ENCODE measurements around the gene TACC2.
"Not testable (repeated sequence)": the region's sequence is repeated elsewhere in the genome, so short reads cannot be mapped to it uniquely, and the experiment has no call there.

Gene TACC2

DNA sequence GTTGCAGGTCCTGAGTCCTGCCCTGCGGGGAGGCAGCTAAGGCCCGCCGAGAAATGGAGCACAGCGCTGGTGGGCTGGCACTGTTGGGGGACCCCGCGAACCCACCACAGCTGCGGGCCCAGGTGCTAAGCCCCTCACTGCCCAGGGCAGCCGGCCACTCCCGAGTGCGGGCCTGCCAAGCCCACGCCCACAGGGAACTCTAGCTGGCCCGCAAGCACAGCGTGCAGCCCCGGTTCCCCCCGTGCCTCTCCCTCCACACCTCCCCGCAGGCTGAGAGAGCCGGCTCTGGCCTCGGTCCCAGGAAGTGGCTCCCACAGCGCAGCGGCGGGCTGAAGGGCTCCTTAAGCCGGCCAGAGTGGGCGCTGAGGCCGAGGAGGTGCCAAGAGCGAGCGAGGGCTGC, 10.5 kb upstream of the TACC2 start:
- no peak for DNase-seq (ENCODE audit: low read depth)

DNA sequence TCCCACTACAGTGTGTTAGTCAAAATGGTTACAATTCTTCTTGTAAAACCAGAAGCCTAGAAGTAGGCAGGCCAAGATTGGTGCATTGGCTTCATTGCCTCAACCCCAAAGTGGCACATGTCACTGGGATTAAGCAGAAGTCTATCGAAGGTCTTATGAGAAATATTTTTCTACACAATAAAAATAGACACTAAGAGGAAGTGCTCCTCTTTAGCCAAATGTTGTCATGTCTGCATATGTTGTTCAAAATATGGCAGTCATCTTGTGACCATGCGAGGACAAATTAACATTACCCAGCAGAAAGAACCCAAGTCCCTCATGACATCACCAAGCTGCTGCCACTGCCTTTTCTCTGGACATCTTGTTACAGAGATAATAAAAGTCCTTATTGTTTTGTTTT, 7.6 kb upstream of the TACC2 start:
- no peak for DNase-seq (ENCODE audit: low read depth)

DNA sequence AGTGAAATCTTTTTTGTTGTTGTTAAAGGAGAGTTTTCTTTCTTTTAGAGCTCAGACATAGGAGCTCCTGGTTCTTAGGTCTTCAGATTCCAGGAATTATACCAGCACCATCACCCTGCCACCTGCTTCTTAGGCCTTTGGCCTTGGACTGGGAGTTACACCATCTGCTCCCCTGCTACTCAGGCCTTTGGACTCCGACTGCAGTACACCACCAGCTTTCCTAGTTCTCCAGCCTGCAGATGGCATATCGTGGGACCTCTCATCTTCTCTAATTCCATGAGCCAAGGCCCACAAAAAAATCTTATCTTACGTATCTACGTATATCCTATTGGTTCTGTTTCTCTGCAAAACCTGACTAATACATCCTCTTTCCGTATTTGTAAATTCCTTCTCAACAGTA, 5.1 kb upstream of the TACC2 start:
- DNase-seq (ENCODE audit: low read depth) = no peak

DNA sequence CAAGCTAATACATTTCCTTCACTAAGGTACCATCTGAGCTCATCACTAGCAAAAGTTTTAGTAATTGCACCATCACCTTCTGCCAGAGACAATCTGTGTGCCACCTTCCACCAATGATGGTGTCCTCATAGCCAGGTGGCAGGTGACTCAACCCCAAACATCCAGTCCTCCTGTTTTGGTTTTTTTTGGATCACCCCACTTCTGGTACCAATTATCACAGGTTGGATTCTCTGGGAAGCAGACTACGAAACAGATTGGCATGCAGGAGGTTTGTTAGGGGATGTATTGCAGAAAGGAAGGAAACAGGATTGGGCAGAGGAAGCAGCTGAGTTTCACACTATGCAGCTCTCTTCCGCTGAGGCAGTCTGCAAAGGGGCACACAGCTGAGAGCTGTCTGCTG, 4.5 kb upstream of the TACC2 start:
- DNase-seq (ENCODE audit: low read depth) = no peak

DNA sequence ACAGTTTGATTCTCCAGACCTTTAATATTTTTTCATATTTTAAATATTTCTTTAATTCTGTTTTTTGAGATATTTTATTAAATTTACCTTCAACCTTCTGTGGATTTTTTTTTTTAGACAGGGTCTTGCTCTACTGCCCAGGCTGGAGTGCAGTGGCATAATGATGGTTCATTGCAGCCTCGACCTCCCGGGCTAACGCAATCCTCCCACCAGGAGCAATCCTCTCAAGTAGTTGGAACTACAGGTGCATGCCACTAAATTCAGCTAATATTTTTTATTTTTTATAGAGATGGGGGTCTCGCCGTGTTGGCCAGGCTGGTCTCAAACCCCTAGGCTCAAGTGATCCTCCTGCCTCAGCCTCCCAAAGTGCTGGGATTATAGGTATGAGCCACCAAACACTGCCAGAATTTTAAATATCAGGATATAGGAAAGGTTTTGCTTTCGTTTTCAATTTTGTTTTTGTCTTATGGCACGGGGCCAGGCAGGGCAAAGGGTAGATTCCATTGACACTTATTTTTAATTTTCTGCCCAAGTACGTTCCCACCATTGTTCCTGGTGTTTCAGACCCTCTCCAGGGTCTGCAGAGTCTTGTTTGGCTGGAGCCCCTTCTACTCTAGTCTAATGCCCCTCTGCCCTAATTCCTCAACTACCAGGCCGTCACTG, 1.2 kb downstream of the TACC2 start:
- DNase-seq (ENCODE audit: low read depth) = no peak

DNA sequence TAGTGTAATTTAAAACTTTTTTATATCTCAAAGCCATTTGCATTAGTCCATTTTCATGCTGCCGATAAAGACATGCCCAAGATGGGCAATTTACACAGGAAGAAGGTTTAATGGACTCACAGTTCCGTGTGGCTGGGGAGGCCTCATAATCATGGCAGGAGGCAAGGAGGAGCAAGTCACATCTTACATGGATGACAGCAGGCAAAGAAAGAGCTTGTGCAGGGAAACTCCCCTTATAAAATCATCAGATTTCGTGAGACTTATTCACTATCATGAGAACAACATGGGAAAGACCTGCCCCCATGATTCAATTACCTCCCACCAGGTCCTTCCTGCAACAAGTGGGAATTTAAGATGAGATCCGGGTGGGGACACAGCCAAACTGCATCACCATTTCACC, 2.8 kb downstream of the TACC2 start:
- DNase-seq (ENCODE audit: low read depth) = not testable (repeated sequence)

DNA sequence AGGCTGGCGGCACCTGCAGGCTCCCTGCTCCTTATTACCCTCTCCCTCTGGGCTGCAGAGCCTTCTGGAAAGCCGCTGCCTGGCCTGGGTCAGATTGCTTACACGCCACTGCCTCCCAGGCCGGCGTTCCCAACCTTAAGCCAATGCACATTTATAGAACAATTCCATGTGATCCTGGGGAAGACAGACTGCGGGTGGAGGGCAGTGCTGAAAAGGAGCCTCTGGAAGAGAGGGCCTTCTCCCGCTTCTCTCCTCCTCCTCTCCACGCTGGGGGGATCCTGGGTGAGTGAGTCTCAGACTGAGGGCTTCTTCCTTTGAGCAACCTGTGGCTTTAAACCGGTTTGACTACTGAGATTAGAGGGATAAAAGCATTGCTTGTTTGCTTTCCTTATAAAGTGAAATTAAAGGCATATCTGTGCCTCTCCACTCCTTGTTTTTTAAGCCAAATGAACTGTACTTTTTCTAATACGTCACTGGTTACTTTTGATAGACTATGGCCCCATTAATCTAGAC, 5.5 kb downstream of the TACC2 start:
- no peak for DNase-seq (ENCODE audit: low read depth)

DNA sequence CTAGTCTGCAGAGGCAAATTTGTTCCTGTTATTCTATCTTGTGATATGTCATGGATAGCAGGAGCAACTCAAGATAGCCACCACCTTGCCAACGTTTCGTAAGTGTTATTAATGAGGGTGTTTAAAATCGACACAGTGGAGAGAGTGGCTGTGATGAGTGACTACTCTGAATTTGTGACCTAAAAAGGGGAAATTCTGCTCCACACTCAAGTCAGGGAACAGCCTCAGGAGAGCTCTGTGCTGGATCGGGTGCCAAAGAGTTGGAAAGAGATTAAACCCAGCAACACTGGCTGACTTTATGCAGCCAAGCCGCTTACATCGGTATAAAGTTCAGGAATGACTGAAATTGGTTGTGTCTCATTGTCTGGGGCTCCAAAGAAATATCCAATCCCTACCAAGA, 9.5 kb downstream of the TACC2 start:
- DNase-seq (ENCODE audit: low read depth) = no peak

DNA sequence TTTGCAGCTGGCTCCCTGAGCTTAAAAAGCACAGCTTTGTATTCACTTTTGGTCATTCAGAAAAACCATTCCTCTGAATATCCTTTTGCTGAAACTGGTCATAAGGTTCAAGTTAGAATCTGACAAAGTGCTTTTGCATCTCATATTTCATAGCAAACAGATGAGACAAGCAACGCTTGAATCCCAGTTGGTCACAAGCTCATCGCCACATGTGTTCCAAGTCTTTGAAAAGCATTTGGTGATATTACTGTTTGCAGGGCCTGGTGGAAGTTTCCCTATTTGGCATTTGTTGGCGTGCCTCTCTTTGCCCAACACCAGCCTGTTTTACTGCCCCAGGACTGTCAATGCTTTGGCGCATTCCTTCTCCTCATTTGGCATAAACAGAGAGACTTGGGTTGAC, 10.3 kb downstream of the TACC2 start:
- DNase-seq (ENCODE audit: low read depth) = no peak

DNA sequence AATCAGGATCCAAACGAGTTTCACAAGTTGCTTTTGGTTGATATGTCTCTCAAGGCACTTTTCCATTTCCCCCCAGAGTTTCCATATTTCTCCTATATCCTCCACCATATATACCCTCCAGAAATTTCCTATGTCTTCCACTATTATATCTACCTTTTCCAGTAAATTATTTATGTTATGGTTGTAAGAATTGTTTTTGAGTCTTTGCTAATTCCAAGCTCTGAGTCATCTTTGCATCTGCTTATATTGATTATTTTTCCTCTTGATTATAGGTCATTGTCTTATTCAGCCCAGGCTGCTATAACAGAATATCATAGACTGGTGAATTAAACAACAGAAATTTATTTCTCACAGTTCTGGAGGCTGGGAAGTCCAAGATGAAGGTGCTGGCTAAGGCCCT, 12.7 kb downstream of the TACC2 start:
- DNase-seq (ENCODE audit: low read depth) = no peak

DNA sequence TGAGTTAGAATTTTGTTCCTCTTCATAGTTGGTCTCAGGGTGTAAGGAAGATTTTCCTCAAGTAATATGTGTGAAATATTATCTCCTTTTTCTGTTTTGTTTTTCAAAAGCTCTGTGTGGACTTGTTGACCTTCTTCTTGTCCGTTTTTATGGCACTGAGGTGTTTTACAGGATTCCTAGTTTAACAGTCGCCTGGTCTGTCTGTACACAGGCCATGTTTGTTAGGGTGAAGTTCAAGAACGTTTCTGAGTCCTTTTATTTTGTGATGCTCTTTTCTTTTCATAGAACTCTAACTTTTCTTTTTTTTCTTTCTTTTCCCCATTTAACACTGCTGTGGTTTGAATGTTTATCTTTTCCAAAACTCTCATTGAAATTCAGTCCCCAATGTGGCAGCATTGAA, 18.5 kb downstream of the TACC2 start:
- DNase-seq (ENCODE audit: low read depth) = no peak

DNA sequence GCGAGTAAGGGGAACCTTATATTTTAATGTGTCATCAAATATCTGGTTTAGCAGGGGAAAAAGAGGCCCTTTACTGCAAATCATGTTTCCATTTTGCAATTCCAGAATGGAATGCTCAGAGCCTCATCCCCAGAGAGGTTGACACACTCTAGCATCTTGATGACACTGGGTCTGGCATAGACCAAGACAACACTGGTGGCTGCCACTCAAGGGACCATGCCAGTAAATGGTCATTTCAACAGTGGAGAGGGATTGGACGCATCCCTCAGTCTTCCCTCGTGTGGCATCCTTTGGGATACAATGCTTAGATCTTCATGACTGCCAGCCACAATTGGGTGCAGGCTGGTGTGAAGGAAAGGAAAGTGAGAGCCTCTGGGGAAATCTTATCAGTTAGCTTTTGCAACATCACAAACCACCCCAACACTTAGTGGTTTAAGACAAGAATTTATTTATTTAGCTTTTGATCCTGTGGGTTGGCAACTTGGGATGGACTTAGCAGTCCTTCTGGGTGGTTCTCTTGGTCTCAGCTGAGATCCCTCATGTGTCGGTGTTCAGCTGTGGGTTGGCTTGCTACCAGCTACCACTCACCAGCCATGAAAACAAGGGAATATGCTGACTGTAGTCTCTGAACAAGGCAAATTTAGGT, 21.6 kb downstream of the TACC2 start:
- DNase-seq (ENCODE audit: low read depth) = no peak

DNA sequence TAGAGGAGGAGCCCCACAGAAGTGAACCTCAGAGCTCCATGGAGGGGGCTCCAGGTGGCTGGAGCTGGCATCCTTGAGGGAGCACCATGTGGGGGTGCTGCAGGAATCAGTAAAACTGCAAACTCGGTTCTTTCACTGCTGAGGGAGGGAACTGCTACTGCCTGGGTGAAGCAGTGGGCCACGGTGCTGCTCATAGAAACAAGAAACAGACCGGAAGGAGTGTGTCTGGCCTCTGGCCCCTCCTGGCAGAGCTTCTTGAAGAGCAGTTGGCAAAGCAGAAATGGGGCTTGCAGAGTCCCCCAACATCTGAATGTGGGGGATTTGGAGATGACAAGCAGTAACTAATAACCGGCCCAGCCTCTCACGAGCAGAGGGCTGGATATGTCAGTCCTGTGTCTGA, 23.8 kb downstream of the TACC2 start:
- no peak for DNase-seq (ENCODE audit: low read depth)

DNA sequence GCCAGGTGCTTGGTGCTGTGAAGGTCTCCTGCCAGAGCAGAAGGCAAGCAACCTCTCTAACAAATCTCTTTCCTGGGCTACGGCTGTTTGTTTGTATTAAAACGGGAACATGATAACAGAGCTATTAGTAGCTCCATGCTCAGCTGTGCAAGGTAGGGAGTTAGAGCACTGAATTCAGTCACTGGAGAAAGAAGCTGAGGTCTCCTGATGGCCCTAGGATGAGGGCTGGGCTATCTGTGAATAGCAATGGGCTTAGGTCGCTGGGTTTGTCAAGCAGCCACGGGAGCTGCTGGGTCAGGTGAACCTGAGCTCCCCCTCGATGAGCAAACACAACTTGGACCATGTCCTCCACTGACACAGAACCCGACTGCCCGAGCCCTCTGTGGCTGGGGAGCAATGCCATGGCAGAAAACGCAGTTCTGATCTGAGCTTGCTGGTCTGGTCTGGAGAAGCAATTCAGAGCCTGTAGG, 24.4 kb downstream of the TACC2 start:
- no peak for DNase-seq (ENCODE audit: low read depth)

DNA sequence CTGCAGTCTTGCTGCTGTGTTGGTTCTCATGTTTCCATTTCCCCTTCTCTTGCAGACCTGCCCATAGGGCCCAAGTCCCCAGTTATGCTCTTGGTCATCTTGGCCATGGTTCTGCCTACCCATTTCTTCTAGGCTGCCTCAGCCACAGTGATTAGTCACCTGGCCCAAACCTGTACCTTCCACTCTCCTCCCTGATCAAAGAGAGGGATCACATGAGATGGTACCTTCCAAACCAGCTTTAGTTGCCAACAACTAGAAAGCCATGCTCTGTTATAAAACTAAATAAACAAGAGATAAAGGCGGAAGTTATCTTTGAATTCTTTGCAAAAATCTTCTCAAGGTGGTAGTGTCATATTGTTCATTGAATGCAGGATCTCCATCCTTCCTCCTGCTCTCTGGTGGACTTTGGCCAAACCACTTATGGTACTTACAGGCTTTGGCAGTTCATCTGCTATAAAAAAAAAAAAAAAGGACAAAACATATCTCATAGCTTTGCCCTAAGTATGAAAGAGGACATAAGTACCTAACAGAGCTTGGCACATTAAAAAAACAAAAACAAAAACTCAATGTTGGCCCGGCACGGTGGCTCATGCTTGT, 25.8 kb downstream of the TACC2 start:
- no peak for DNase-seq (ENCODE audit: low read depth)

DNA sequence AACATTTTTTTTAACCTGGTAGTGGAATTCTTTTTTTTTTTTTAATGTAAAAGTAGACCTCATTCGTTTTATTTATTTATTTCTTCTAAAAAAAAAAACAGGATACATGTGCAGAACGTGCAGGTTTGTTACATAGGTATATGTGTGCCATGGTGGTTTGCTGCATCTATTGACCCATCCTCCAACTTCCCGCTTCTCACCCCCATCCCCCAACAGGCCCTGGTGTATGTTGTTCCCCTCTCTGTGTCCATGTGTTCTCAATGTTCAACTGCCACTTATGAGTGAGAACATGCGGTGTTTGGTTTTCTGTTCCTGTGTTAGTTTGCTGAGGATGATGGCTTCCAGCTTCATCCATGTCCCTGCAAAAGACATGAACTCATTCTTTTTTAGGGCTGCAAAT, 29.0 kb downstream of the TACC2 start:
- DNase-seq (ENCODE audit: low read depth) = not testable (repeated sequence)

DNA sequence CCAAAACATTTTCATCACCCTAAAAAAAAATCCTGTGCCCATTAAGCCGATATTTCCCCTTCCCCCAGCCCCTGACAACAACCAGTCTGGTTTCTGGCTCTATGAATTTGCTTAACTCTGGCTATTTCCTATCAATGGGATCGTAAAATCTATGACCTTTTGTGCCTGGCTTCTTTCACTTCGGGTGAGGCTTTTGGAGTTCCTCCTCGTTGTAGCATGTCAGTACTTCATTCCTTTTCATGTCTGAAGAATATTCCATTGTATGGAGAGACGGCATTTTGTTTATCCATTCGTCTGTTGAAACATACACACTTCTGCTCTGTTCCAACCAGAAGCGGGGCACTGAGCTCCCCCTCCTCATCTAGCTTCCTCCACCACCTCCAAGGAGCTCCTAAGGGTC, 29.5 kb downstream of the TACC2 start:
- no peak for DNase-seq (ENCODE audit: low read depth)

DNA sequence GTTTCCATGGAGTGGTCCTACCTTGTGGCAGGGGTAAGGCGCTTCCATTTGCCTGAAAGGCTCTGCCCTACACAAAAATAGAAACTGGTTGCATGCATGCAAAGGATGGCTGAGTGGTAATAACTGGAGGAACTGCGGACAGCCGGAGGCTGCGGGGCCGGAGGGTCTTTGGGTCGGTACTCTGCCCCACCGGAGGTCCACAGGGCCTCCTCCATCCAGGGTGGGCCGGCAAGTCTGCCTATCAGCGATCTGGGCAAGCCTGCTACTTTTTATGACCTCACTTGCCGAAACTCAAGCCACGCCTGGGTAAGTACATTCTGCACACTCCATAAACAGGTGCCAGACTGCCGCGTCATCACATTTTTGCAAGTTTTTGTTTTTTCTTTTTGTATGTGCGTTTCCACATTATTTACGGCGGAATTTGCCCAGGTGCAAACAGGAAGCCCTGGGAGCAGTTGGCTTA, 30.0 kb downstream of the TACC2 start:
- DNase-seq (ENCODE audit: low read depth) = no peak

DNA sequence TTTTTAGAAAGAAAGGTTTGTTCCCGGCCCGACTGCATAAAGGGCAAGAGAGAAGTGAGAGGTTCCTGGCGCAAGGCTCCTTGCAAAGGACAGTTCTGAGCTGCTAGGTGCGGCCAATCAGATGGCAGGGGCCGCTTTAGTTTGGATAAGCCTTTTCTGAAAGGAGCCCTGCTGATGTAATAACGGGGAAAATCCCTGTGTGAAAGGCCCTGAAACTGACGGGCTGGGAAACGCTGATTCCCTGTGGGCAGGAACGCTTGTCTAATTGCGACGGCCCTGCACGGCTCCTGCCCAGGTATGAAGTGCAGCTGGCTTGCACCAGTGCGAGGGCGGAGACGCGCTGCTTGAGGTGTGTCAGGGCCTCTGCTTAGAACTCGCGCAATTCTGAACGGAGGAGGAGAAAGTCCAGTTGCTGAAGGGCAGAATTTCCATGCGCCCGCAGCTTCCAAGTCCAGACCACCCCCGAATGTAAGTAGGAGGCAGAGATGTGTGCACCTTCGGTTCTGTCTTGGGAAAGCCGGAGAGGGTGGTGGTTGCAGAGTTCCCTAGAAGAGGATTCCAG, 30.5 kb downstream of the TACC2 start:
- no peak for DNase-seq (ENCODE audit: low read depth)

DNA sequence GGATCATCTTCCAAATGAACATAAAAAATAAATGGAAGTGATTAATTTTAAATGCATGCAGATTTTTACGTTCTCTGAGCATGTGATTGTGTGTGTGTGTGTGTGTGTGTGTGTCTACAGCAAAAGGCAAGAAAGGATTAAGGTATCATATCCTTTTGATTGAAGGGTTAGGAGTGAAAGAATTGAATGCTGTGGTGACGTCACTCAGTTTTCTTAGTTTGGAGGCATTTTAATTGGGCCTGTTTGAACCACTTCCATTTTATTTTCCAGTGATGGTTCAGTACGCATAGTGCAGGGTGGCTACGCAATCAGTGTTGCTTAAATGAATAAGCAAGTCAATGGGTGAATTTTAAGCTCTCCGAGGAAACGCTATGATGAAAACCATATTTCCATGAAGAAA, 31.3 kb downstream of the TACC2 start:
- DNase-seq (ENCODE audit: low read depth) = no peak

DNA sequence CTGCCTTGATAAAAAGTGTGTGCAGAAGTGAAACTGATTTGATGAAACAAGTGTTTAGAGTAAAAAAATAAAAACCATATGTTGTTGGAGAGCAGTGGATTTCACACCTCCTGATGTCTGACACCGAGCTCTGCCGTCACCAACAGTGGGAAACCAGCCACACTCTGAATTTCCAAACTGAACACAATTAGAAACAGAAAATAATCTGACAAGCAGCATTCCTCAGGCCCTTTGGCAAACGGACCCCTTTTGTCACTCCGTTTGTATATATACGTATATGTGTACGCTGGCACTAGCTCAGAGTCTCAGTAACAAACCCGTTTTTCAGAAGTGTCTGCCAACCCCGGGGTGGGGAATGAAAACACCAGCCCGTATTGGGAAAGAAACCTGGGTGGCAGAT, 32.4 kb downstream of the TACC2 start:
- DNase-seq (ENCODE audit: low read depth) = no peak

DNA sequence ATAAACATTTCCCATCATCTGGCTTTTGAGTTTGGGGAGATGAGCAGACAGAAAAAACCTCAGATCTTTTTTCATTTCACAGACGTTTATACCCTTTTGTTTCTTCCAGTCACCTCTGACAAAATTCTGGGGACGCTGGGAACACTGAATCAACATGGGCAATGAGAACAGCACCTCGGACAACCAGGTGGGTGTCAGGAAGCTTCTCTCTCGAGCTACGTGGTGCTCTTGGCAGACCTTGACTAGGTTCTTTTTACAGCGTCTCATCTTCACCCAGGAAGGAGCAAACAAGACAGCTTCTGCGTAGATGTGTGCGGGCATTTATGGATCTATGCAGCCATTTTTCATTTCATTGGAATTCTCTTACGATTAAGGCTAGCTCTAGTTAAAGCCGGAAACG, 32.9 kb downstream of the TACC2 start:
- DNase-seq (ENCODE audit: low read depth) = no peak

DNA sequence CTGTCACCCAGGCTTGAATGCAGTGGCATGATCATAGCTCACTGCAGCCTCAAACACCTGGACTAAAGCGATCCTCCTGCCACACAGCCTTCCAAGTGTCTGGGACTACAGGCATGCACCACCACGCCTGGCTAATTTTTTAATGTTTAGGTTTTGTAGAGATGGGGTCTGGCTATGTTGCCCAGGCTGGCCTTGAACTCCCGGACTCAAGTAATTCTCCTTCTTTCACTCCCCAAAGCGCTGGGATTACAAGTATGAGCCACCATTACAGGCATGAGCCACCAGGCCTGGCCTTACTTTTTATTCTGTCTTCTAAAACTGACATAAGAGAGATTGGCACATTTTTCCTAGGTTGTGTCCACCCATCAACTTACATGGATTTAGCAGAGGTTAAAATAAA, 33.3 kb downstream of the TACC2 start:
- DNase-seq (ENCODE audit: low read depth) = no peak

Data from CMK (cell line).